ENCODE data around the gene PLCL1. TPM values are rescaled to one million over a fixed set of nuclear protein-coding genes. Genes with fewer than 3 reads are reported as not detected.

PLCL1 gene
- total and polyA plus RNA-seq, 8 donors, result 0.38 to 1.5 (median 0.73) TPM

- no peak for TF ChIP-seq CTCF (IDR thresholded peaks at IDR 0.05)
- no peaks in the 10 kb centered on the region for H3K36me3 ChIP-seq
- 33 to 55% methylated on average over 1 of the region's 1 CpG for WGBS, 2 donors
- no peaks in the 10 kb centered on the region for H3K4me1 ChIP-seq
- DNase-seq (no peak), ATAC-seq (no peak), FAIRE-seq (no peak)
- no peaks in the 10 kb centered on the region for H3K9me3 ChIP-seq
- H3K4me3 ChIP-seq, result no peak overlapping the region
- no peak overlapping the region for H3K27ac ChIP-seq
- H3K27me3 ChIP-seq, result no peaks in the 10 kb centered on the region
- intact Hi-C loops (cut with DNase I), result no loop called here
Measured at GRCh38 chr2:197931661-197932312, 127.4 kb downstream of the PLCL1 start.

GRCh38 chr2:197932374-197932773 is 128.0 kb downstream of the PLCL1 start:
- Histone ChIP-seq H3K4me1 (no peaks in the 10 kb centered on the region), H3K27me3 (no peaks in the 10 kb centered on the region), H3K4me3 (no peak overlapping the region), H3K36me3 (no peaks in the 10 kb centered on the region), H3K9me3 (no peaks in the 10 kb centered on the region), H3K27ac (no peak overlapping the region)
- ATAC-seq (no peak), FAIRE-seq (no peak), DNase-seq (no peak)
- TF ChIP-seq CTCF (IDR thresholded peaks at IDR 0.05), result no peak
- intact Hi-C loops (cut with DNase I), result no loop called here
- 86 to 87% methylated on average over 5 of the region's 5 CpGs for WGBS, 2 donors

- FAIRE-seq (no peak), ATAC-seq (no peak), DNase-seq (no peak)
- H3K27me3 ChIP-seq, result no peaks in the 10 kb centered on the region
- WGBS, 2 donors, result 46 to 55% methylated on average over 4 of the region's 4 CpGs
- intact Hi-C loops (cut with DNase I), result no loop called here
- no peak overlapping the region for H3K4me3 ChIP-seq
- TF ChIP-seq CTCF (IDR thresholded peaks at IDR 0.05), result no peak
- H3K36me3 ChIP-seq, result no peaks in the 10 kb centered on the region
- H3K9me3 ChIP-seq, result no peaks in the 10 kb centered on the region
- no peak overlapping the region for H3K27ac ChIP-seq
- H3K4me1 ChIP-seq, result no peaks in the 10 kb centered on the region
Measured at GRCh38 chr2:197934261-197934933, 130.0 kb downstream of the PLCL1 start.

- Histone ChIP-seq H3K36me3 (no peaks in the 10 kb centered on the region), H3K4me1 (no peaks in the 10 kb centered on the region), H3K9me3 (no peaks in the 10 kb centered on the region), H3K4me3 (no peak overlapping the region), H3K27ac (no peak overlapping the region), H3K27me3 (no peaks in the 10 kb centered on the region)
- FAIRE-seq (no peak), DNase-seq (no peak), ATAC-seq (no peak)
- intact Hi-C loops (cut with DNase I), result no loop called here
- TF ChIP-seq CTCF (IDR thresholded peaks at IDR 0.05), result no peak
- 65 to 83% methylated on average over 4 of the region's 4 CpGs for WGBS, 2 donors
Measured at GRCh38 chr2:197934934-197935289, 130.5 kb downstream of the PLCL1 start.

GRCh38 chr2:197937814-197938213 is 133.4 kb downstream of the PLCL1 start:
- intact Hi-C loops (cut with DNase I), result no loop called here
- Histone ChIP-seq H3K4me1 (peaks cover 0 to 6% (median 4%) of the 10 kb centered on the region in 3 donors), H3K27me3 (no peaks in the 10 kb centered on the region), H3K4me3 (no peak overlapping the region), H3K36me3 (no peaks in the 10 kb centered on the region), H3K9me3 (no peaks in the 10 kb centered on the region), H3K27ac (no peak overlapping the region)
- WGBS, 2 donors, result 88 to 96% methylated on average over 1 of the region's 1 CpG
- no peak for TF ChIP-seq CTCF (IDR thresholded peaks at IDR 0.05)
- no peak for FAIRE-seq
- no peak for DNase-seq
- ATAC-seq, result no peak
